Smooth muscle cell (in vitro differentiated cells): ENCODE measurements around the gene CLNK. TPM values are rescaled to one million over a fixed set of nuclear protein-coding genes. Genes with fewer than 3 reads are reported as not detected.

ENCODE experiments used
- DNase-seq: peaks from one replicate; lab custom pipeline; 2025; ENCODE audit not compliant: unreplicated experiment; lab: John Stamatoyannopoulos, UW
- H2AFZ ChIP-seq: fragments of 200-600 bp; sonication (generic); 2 replicates; pipeline ENCODE4 v1.6.0; 2016; ENCODE audit warnings: antibody characterized with exemption, low read depth, mild to moderate bottlenecking
- H3F3A ChIP-seq: fragments of 200-600 bp; sonication (generic); 2 replicates; pipeline ENCODE4 v1.6.0; 2017; ENCODE audit warnings: antibody characterized with exemption, low read depth
- H3K27ac ChIP-seq: fragments of 200-600 bp; sonication (generic); 2 replicates; pipeline ENCODE4 v1.5.1; 2016; ENCODE audit warnings: low read depth, mild to moderate bottlenecking
- H3K27me3 ChIP-seq: fragments of 200-600 bp; sonication (generic); 2 replicates; pipeline ENCODE4 v1.6.1; 2016; ENCODE audit warnings: low read depth, mild to moderate bottlenecking
- H3K36me3 ChIP-seq: fragments of 200-600 bp; sonication (generic); 2 replicates; pipeline ENCODE4 v1.5.1; 2016; ENCODE audit warnings: low read depth
- H3K4me1 ChIP-seq: fragments of 200-600 bp; sonication (generic); 2 replicates; pipeline ENCODE4 v1.5.1; 2016; ENCODE audit warnings: low read depth
- H3K4me2 ChIP-seq: fragments of 200-600 bp; sonication (generic); 2 replicates; pipeline ENCODE4 v1.6.0; 2016; ENCODE audit warnings: mild to moderate bottlenecking
- H3K4me3 ChIP-seq: fragments of 200-600 bp; sonication (generic); 2 replicates; pipeline ENCODE4 v1.5.1; 2016; ENCODE audit warnings: mild to moderate bottlenecking
- H3K79me2 ChIP-seq: fragments of 200-600 bp; sonication (generic); 2 replicates; pipeline ENCODE4 v1.6.0; 2016; ENCODE audit warnings: low read depth, mild to moderate bottlenecking
- H3K9ac ChIP-seq: fragments of 200-600 bp; sonication (generic); 2 replicates; pipeline ENCODE4 v1.6.0; 2016; ENCODE audit warnings: low read depth
- H3K9me3 ChIP-seq: fragments of 200-600 bp; sonication (generic); replicated peaks from 2 replicates; pipeline ENCODE4 v1.5.1; 2016; ENCODE audit warnings: low read depth
- H4K20me1 ChIP-seq: fragments of 200-600 bp; sonication (generic); 2 replicates; pipeline ENCODE4 v1.6.0; 2016; ENCODE audit warnings: low read depth
- WGBS: methylation state at CpG from one replicate; pipeline ENCODE4 v1.1.7; 2016; ENCODE audit warnings: low lambda C conversion rate; 5-methylcytosine and 5-hydroxymethylcytosine counted together
- polyA plus RNA-seq: library from polyadenylated mRNA; unstranded; fragments of >200 nt; fragmentation: Nextera tagmentation; extraction: Ambion mirVana; gene quantifications from 2 replicates; pipeline ENCODE4 v1.2.1, GENCODE V29; 2016
- total RNA-seq: library from RNA; depleted of rRNA; stranded (reverse); fragments of >200 nt; gene quantifications from 2 replicates; pipeline ENCODE4 v1.2.3, GENCODE V29; 2014
- TF ChIP-seq, protein P1 (sequence below): fragments of 200-600 bp; sonication (generic); IDR thresholded peaks from 2 replicates; pipeline ENCODE4 v1.5.1; 2017; ENCODE audit warnings: borderline replicate concordance, mild to moderate bottlenecking, antibody characterized with exemption; ENCODE audit not compliant: insufficient read depth, poor library complexity, severe bottlenecking

The CLNK gene
- total and polyA plus RNA-seq, 2 experiments from 2014 or later: not detected

DNA sequence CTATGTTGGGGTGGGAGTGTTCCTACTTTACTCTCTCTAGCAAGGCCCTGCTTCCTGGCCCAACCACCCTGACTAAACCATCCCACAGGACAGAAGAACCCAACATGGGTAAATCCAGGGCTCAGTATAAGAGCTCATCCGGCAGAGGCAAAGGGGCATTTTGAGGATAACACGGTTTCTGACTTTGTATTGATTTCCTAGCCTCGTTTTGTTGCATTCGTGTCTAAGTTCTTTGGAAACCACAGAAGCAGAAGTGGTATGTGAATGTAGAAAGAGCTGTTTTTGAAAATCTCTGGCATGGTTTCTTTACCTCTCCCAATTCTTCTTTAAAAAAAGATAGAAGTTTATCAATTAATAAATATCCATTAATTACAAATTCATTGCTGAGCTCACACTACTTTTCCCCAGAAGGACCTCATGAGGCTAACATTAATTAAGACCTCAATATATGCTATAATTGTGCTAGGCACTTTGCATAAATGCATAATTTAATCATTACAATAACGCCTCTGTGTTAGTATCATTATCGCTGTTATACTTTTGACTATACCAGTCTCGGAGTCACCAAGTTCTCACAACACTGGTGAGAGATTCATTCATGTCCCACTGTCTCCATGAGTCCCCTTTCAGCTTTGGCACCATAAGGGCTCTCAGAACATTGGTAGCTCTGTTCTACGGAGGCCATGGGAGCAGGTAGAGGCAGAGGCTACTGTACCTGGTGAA lies 5.8 kb upstream of the CLNK start:
- Histone ChIP-seq H3K27ac (no peak overlapping the region), H3K27me3 (no peaks in the 10 kb centered on the region), H3K79me2 (no peaks in the 10 kb centered on the region), H4K20me1 (no peaks in the 10 kb centered on the region), H3F3A (no peaks in the 10 kb centered on the region), H3K9me3 (no peaks in the 10 kb centered on the region), H3K4me2 (no peak overlapping the region), H3K4me3 (no peak overlapping the region), H3K36me3 (no peaks in the 10 kb centered on the region), H3K9ac (no peak overlapping the region), H3K4me1 (no peaks in the 10 kb centered on the region), H2AFZ (no peak overlapping the region)
- WGBS: 95% methylated on average over 8 of the region's 8 CpGs
- TF ChIP-seq, protein P1, sequence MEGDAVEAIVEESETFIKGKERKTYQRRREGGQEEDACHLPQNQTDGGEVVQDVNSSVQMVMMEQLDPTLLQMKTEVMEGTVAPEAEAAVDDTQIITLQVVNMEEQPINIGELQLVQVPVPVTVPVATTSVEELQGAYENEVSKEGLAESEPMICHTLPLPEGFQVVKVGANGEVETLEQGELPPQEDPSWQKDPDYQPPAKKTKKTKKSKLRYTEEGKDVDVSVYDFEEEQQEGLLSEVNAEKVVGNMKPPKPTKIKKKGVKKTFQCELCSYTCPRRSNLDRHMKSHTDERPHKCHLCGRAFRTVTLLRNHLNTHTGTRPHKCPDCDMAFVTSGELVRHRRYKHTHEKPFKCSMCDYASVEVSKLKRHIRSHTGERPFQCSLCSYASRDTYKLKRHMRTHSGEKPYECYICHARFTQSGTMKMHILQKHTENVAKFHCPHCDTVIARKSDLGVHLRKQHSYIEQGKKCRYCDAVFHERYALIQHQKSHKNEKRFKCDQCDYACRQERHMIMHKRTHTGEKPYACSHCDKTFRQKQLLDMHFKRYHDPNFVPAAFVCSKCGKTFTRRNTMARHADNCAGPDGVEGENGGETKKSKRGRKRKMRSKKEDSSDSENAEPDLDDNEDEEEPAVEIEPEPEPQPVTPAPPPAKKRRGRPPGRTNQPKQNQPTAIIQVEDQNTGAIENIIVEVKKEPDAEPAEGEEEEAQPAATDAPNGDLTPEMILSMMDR: no peak
- DNase-seq: no peak

DNA sequence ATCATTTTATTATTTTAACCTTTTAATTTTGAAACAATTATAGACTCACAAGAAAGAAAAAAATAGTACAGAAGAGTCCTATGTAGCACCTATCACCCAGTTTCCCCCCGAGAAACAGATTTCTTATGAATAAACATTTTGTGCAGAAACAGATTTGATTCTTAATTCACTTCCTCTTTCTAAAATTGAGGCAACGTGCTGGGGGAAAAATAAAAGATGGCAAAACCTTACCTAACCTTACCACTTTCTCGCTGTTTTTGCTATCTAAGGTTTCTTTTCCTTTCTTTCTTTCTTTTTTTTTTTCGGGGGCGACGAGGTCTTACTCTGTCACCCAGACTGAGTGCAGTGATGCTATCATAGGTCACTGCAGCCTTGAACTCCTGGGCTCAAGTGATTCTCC lies 4.3 kb upstream of the CLNK start:
- H3K9ac ChIP-seq: no peak overlapping the region
- WGBS: 93% methylated on average over 6 of the region's 6 CpGs

DNA sequence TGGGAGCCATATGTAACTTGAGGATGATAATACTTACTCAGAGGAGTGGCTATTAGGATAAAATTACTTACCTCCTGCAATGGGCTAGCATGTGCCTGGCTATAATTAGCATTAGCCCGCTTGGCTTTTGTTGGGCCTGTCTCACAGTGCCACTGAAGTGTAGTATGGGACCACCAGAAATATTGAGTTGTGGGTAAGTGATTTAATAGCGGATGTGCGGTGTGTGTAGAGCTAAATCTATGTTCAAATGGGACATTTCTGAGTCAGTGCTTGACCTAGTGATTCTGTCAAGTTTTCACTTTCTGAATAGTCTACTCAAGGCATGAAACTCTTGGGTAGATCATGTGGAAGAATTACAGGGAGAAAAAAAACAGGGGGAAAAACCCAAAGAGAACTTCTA lies 3.5 kb upstream of the CLNK start:
- TF ChIP-seq, protein P1: no peak
- Histone ChIP-seq H3F3A (no peaks in the 10 kb centered on the region), H3K9me3 (no peaks in the 10 kb centered on the region), H3K4me2 (no peak overlapping the region), H3K9ac (no peak overlapping the region), H2AFZ (no peak overlapping the region), H3K27ac (no peak overlapping the region), H3K79me2 (no peaks in the 10 kb centered on the region), H4K20me1 (no peaks in the 10 kb centered on the region), H3K36me3 (no peaks in the 10 kb centered on the region), H3K4me3 (no peak overlapping the region), H3K4me1 (no peaks in the 10 kb centered on the region), H3K27me3 (no peaks in the 10 kb centered on the region)
- no peak for DNase-seq
- WGBS: 100% methylated on average over 3 of the region's 3 CpGs

More for the DNA sequence above, 4.3 kb upstream of the CLNK start:
- Histone ChIP-seq H3K79me2 (no peaks in the 10 kb centered on the region), H3F3A (no peaks in the 10 kb centered on the region), H3K36me3 (no peaks in the 10 kb centered on the region), H3K27ac (no peak overlapping the region), H3K9me3 (no peaks in the 10 kb centered on the region), H2AFZ (no peak overlapping the region), H3K4me1 (no peaks in the 10 kb centered on the region), H3K4me2 (no peak overlapping the region), H3K27me3 (no peaks in the 10 kb centered on the region), H3K4me3 (no peak overlapping the region), H4K20me1 (no peaks in the 10 kb centered on the region)
- TF ChIP-seq, protein P1: no peak
- no peak for DNase-seq

DNA sequence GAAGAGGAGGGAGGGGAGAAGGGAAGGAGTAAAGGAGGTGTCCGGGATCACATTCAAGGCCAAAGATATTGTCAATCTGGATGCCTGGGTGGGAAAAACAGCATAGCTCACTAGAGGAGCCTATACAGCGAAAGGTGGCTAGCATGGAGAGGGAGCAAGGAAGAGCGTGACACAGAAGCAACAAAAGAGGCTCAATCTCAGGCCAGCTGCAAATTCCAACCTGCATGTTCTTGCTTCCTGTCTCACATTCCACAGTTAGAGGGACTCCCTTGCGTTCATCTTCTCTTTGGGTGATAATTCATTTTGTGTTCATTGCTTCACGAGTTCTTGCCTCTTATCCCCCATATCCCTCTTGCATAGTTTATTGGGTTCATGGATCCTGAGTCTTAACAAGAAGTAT lies 3.0 kb upstream of the CLNK start:
- H3K79me2 ChIP-seq: no peaks in the 10 kb centered on the region
- H3K9me3 ChIP-seq: no peaks in the 10 kb centered on the region
- no peak overlapping the region for H3K4me3 ChIP-seq
- H4K20me1 ChIP-seq: no peaks in the 10 kb centered on the region
- no peak overlapping the region for H3K9ac ChIP-seq
- TF ChIP-seq, protein P1: no peak
- no peaks in the 10 kb centered on the region for H3K36me3 ChIP-seq
- no peak for DNase-seq
- H3K27me3 ChIP-seq: no peaks in the 10 kb centered on the region
- no peak overlapping the region for H2AFZ ChIP-seq
- H3F3A ChIP-seq: no peaks in the 10 kb centered on the region
- no peaks in the 10 kb centered on the region for H3K4me1 ChIP-seq
- WGBS: 61% methylated on average over 5 of the region's 5 CpGs
- H3K4me2 ChIP-seq: no peak overlapping the region
- H3K27ac ChIP-seq: no peak overlapping the region
